Skeletal muscle satellite cell (primary cell): ENCODE measurements around the gene LPGAT1.

Experiments used
- H3K27me3 ChIP-seq: 2 replicates; pipeline ENCODE4 v1.7.0; 2013; ENCODE audit warnings: low read length; ENCODE audit not compliant: control insufficient read depth, insufficient read depth
- H3K36me3 ChIP-seq: 2 replicates; pipeline ENCODE4 v1.7.0; 2013; ENCODE audit warnings: mild to moderate bottlenecking, control low read depth, low read length; ENCODE audit not compliant: insufficient read depth
- H3K4me1 ChIP-seq: 2 replicates; pipeline ENCODE4 v1.7.0; 2013; ENCODE audit warnings: low read length; ENCODE audit not compliant: control insufficient read depth, insufficient read depth
- H3K4me2 ChIP-seq: 2 replicates; pipeline ENCODE4 v1.7.0; 2013; ENCODE audit warnings: mild to moderate bottlenecking, low read length
- H3K4me3 ChIP-seq: 2 replicates; pipeline ENCODE4 v1.7.0; 2013; ENCODE audit warnings: low read length
- H3K9ac ChIP-seq: 2 replicates; pipeline ENCODE4 v1.7.0; 2013; ENCODE audit warnings: mild to moderate bottlenecking, low read depth, low read length, moderate library complexity
- H3K9me3 ChIP-seq: replicated peaks from 2 replicates; pipeline ENCODE4 v1.7.0; 2013; ENCODE audit warnings: mild to moderate bottlenecking, control low read depth, low read length

LPGAT1 gene

DNA sequence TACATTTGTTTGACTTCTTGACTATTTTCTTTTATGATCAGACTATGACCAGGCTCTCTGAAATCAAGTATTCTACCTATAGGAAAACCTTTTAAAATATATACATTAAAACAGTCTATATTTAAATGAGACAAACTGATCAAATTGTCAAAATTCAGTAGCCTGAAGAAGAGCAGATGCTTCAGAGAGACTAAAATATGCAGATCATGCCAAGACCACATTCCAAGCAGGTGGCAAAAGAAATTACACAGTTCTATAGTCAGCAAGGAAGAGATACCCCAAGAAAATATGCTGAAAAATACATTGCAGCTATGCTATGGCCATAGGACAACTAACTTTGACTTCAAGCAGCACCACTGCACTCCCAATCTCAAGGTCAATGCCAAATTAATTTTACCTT, 3.5 kb downstream of the LPGAT1 start:
- H3K4me2 ChIP-seq = no peak overlapping the region
- H3K4me3 ChIP-seq = no peak overlapping the region
- peaks cover 15% of the 10 kb centered on the region for H3K4me1 ChIP-seq
- H3K9me3 ChIP-seq = no peaks in the 10 kb centered on the region
- no peaks in the 10 kb centered on the region for H3K36me3 ChIP-seq
- no peak overlapping the region for H3K9ac ChIP-seq
- H3K27me3 ChIP-seq = no peaks in the 10 kb centered on the region

- Histone ChIP-seq H3K9me3 (no peaks in the 10 kb centered on the region), H3K4me3 (no peak overlapping the region)
These were observed 4.6 kb downstream of the LPGAT1 start for GRCh38 chr1:211825980-211826379.

DNA sequence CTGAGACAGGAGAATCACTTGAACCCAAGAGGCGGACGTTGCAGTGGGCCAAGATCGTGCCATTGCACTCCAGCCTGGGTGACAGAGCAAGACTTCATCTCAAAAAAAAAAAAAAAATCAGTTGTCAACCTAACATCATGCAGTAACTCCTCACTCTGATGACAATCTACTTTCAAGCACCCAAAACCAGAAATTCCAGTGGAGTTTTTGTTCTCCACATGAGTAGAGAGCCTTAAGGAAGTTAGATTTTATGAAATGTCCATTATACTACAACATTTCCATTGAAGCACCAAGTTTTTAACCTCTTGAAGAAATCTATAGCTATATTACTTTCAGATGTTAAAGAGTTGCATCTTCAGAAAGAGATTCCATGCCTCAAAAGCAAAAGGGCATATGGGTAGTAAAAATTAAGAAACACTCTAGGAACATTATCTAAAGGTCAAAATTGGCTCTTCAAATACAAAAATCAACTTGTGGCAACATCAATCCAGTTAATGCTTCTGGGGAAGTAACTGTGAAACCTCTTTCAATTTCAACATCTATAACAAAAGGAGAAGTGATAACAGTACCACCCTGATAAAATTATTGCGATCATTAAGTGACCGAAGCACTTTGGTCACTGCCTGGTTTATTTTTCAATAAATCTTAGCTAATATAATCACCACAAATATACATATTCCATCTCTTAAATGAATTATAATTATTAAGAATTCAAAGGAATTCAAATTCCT, 7.7 kb downstream of the LPGAT1 start:
- H3K4me2 ChIP-seq = no peak overlapping the region
- H3K4me3 ChIP-seq = no peak overlapping the region
- H3K9me3 ChIP-seq = no peaks in the 10 kb centered on the region
- peaks cover 6% of the 10 kb centered on the region for H3K4me1 ChIP-seq
- no peak overlapping the region for H3K9ac ChIP-seq
- peaks cover 16% of the 10 kb centered on the region for H3K36me3 ChIP-seq
- no peaks in the 10 kb centered on the region for H3K27me3 ChIP-seq

More at GRCh38 chr1:211825980-211826379, 4.6 kb downstream of the LPGAT1 start:
- H3K27me3 ChIP-seq = no peaks in the 10 kb centered on the region
- peaks cover 15% of the 10 kb centered on the region for H3K4me1 ChIP-seq
- H3K9ac ChIP-seq = no peak overlapping the region
- H3K36me3 ChIP-seq = no peaks in the 10 kb centered on the region
- H3K4me2 ChIP-seq = peak overlapping the region; percentile 15

- Histone ChIP-seq H3K4me1 (no peaks in the 10 kb centered on the region), H3K36me3 (peaks cover 16% of the 10 kb centered on the region), H3K9me3 (no peaks in the 10 kb centered on the region), H3K9ac (no peak overlapping the region), H3K4me3 (no peak overlapping the region), H3K27me3 (no peaks in the 10 kb centered on the region), H3K4me2 (no peak overlapping the region)
These were observed 14.0 kb downstream of the LPGAT1 start for GRCh38 chr1:211816586-211816985.

DNA sequence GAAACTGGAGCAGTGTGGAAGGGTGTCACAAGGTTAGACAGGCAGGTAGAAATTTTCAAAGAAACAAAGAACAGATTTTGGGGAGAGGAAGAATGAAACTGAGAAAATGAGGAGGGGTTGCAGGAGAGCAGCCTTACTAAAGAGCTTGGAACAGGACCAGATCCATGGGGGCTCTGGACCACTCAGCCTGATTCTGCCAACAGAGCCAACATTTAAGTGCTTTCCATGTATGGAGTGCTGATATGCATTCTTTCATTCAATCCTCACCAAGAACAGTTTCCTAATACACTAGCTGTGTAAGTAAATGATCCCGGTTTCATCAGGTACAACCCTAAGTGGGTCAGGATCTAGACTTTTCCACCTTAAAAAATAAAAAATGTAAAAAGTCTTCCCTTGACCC, 16.2 kb downstream of the LPGAT1 start:
- Histone ChIP-seq H3K4me2 (no peak overlapping the region), H3K9ac (no peak overlapping the region), H3K27me3 (no peaks in the 10 kb centered on the region), H3K4me1 (no peaks in the 10 kb centered on the region), H3K4me3 (no peak overlapping the region), H3K9me3 (no peaks in the 10 kb centered on the region), H3K36me3 (peaks cover 11% of the 10 kb centered on the region)

DNA sequence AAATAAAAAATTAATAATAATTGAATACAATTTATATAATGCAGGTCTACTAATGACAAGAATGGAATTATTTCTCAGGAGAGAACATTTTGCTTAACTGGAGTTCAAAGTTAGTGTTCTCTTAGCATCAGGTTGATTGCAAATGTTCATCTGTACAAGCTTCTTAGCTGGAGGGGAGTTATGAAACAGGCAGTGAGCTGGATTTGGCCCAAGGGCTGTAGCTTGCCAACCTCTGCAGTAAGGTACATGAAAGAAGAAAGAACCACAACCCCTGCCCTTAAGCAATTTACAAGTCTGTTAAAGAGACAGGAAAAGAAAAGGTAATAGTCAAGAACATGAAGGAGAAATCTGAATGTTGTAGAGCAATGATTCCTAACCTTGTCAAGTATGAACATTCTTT, 17.0 kb downstream of the LPGAT1 start:
- no peaks in the 10 kb centered on the region for H3K9me3 ChIP-seq
- no peaks in the 10 kb centered on the region for H3K27me3 ChIP-seq
- H3K4me3 ChIP-seq = no peak overlapping the region
- no peaks in the 10 kb centered on the region for H3K4me1 ChIP-seq
- H3K9ac ChIP-seq = no peak overlapping the region
- H3K36me3 ChIP-seq = peaks cover 4% of the 10 kb centered on the region
- no peak overlapping the region for H3K4me2 ChIP-seq

GRCh38 chr1:211812584-211812983, 18.0 kb downstream of the LPGAT1 start:
- Histone ChIP-seq H3K27me3 (no peaks in the 10 kb centered on the region), H3K4me2 (no peak overlapping the region), H3K36me3 (no peaks in the 10 kb centered on the region), H3K4me1 (no peaks in the 10 kb centered on the region), H3K9me3 (no peaks in the 10 kb centered on the region), H3K9ac (no peak overlapping the region), H3K4me3 (no peak overlapping the region)

DNA sequence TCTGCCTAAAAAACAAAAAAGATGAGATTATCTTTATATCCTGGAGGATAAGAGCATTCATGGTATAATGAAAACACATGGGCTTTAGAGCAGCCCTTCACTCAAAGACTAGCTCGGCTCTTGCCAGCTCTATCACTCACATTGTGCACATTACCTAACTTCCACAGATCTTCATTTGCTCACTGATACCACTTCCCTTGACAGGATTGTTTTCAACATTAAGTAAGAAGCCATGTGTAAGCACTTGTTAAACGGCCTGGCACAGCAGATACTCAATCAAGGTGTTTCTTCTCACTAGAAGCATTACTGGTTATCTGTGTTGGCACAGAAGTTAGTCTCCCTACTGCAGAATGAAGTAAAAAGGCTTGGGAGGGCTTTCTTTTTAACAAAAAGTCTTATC, 18.7 kb downstream of the LPGAT1 start:
- Histone ChIP-seq H3K4me1 (no peaks in the 10 kb centered on the region), H3K9me3 (no peaks in the 10 kb centered on the region), H3K4me2 (no peak overlapping the region), H3K4me3 (no peak overlapping the region), H3K9ac (no peak overlapping the region), H3K36me3 (no peaks in the 10 kb centered on the region), H3K27me3 (no peaks in the 10 kb centered on the region)

- H3K4me2 ChIP-seq = no peak overlapping the region
- no peak overlapping the region for H3K9ac ChIP-seq
- no peaks in the 10 kb centered on the region for H3K9me3 ChIP-seq
- H3K36me3 ChIP-seq = no peaks in the 10 kb centered on the region
- no peaks in the 10 kb centered on the region for H3K27me3 ChIP-seq
- H3K4me1 ChIP-seq = no peaks in the 10 kb centered on the region
- H3K4me3 ChIP-seq = no peak overlapping the region
These were observed 19.4 kb downstream of the LPGAT1 start for GRCh38 chr1:211811126-211811525.

- H3K9ac ChIP-seq = no peak overlapping the region
- H3K27me3 ChIP-seq = no peaks in the 10 kb centered on the region
- no peaks in the 10 kb centered on the region for H3K36me3 ChIP-seq
These were observed 22.1 kb downstream of the LPGAT1 start for GRCh38 chr1:211808475-211808874.

GRCh38 chr1:211804915-211805314, 25.6 kb downstream of the LPGAT1 start:
- Histone ChIP-seq H3K4me2 (no peak overlapping the region), H3K27me3 (no peaks in the 10 kb centered on the region), H3K9me3 (no peaks in the 10 kb centered on the region), H3K9ac (no peak overlapping the region), H3K4me3 (no peak overlapping the region), H3K4me1 (no peaks in the 10 kb centered on the region), H3K36me3 (no peaks in the 10 kb centered on the region)

More at GRCh38 chr1:211808475-211808874, 22.1 kb downstream of the LPGAT1 start:
- Histone ChIP-seq H3K4me2 (no peak overlapping the region), H3K4me3 (no peak overlapping the region), H3K4me1 (no peaks in the 10 kb centered on the region), H3K9me3 (no peaks in the 10 kb centered on the region)

DNA sequence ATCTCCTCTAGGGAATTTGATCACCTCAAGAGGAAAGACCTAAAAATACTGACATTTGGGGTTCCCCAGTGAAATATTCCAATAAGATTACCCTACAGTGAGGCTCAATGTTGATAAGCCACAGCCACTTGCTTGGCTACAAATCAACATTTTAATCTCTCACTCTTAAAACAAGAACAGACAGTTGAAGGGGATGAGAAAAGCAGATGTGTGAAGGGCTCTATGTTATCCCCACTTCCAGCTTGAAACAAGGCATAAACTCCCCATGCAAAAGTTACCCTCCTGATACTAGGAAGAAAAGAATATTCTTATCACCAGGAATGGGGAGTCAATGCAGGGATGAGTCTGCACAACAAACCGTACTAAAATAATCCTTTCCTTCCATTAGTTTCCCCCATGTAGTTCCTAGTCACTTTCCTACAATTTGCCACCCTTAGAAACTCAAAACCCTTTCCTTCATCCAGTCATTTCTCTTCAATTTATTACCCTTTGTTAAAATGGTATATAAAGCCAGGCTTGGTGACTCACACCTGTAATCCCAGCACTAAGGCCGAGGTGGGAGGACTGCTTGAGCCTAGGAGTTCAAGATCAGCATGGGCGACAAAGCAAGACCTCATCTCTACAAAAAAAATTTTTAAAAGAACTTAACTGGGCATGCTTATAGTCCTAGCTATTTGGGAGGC, 29.5 kb downstream of the LPGAT1 start:
- Histone ChIP-seq H3K36me3 (no peaks in the 10 kb centered on the region), H3K27me3 (no peaks in the 10 kb centered on the region), H3K4me1 (no peaks in the 10 kb centered on the region), H3K9ac (no peak overlapping the region), H3K9me3 (no peaks in the 10 kb centered on the region), H3K4me2 (no peak overlapping the region), H3K4me3 (no peak overlapping the region)
